Astrocyte of the cerebellum (primary cell): ENCODE results near the gene SPATA31D4.

Experiments used
- DNase-seq: peaks from one replicate; pipeline ENCODE4 v3.0.0-alpha.2; 2011; ENCODE audit warnings: low read depth
- H3K4me3 ChIP-seq: 2 replicates; pipeline ENCODE4 v1.5.1; 2011; ENCODE audit warnings: mild to moderate bottlenecking, low read depth, low read length, moderate library complexity
- in situ Hi-C: cut with HindIII; loops from 2 replicates; pipeline ENCODE4 v1.10.0; 2017; ENCODE audit warnings: low sequenced_read_pairs
- TF ChIP-seq, protein P1 (sequence below): IDR thresholded peaks from 2 replicates; pipeline ENCODE4 v1.5.1; 2012; ENCODE audit warnings: low read length, low read depth, moderate library complexity, mild to moderate bottlenecking; ENCODE audit errors: missing control alignments

Gene SPATA31D4

DNA sequence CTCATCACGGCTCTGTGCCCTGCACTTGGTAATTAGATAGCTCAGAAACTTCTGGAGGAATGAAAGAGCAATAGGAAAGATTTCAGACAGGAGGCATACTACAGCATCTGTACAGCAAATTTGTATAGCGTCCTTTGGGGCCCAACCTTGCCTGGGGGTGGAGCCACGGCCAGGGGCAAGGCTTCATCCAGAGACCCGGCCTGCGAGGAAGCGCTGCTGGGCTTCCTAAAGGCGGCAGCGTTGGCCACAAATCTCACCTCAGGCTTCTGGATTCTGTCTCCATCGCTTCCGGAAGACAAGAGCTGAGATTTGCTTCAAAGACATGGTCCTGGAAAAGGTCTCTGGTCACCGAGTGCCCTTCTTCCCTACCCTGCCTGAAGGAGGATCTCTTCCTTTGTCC lies 48.1 kb downstream of the SPATA31D4 start:
- in situ Hi-C loops = loop anchor here (25.0 kb wide), 1 partner anchor 89 kb away; no protein-coding TSS in a partner anchor
- DNase-seq = no peak
- H3K4me3 ChIP-seq = no peak overlapping the region
- TF ChIP-seq, protein P1, sequence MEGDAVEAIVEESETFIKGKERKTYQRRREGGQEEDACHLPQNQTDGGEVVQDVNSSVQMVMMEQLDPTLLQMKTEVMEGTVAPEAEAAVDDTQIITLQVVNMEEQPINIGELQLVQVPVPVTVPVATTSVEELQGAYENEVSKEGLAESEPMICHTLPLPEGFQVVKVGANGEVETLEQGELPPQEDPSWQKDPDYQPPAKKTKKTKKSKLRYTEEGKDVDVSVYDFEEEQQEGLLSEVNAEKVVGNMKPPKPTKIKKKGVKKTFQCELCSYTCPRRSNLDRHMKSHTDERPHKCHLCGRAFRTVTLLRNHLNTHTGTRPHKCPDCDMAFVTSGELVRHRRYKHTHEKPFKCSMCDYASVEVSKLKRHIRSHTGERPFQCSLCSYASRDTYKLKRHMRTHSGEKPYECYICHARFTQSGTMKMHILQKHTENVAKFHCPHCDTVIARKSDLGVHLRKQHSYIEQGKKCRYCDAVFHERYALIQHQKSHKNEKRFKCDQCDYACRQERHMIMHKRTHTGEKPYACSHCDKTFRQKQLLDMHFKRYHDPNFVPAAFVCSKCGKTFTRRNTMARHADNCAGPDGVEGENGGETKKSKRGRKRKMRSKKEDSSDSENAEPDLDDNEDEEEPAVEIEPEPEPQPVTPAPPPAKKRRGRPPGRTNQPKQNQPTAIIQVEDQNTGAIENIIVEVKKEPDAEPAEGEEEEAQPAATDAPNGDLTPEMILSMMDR = no peak

DNA sequence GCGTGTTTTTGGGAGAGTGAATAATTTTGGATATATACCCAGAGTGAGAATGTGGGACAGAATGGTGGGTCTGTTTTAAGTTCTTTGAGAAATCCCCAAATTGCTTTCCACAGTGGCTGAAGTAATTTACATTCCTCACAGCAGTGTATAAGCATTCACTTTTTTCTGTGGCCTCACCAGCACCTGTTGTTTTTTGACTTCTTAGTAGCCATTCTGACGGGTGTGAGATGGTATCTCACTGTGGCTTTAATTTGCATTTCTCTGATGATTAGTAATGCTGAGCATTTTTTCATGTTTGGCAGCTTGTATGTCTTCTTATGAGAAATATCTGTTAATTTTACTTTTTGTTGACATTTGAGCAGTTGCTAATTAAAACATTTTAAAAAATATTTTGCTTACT lies 51.0 kb downstream of the SPATA31D4 start:
- H3K4me3 ChIP-seq = no peak overlapping the region
- TF ChIP-seq, protein P1 = no peak
- DNase-seq = peak; percentile 6
- in situ Hi-C loops = loop anchor here (25.0 kb wide), 1 partner anchor 92 kb away; no protein-coding TSS in a partner anchor

DNA sequence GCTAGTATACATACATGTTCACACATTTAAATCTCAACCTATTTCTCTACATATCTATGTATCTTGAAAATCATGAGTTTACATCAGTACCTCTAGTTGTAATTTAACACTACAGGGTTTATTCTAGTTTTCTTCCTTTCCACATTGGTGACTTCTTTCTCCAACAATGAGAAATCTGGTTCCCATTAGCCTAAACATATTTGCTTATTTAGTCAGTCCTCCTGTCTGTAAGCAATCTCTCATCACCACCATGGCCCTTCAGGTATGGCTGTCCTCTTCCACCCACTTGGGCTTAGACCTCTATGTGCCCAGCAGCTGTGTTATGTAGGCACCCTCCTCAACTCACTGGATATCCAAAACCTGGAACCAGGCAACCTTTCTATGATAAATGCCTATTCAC lies 52.3 kb downstream of the SPATA31D4 start:
- DNase-seq = no peak
- TF ChIP-seq, protein P1 = no peak
- no peak overlapping the region for H3K4me3 ChIP-seq
- in situ Hi-C loops = loop anchor here (25.0 kb wide), 1 partner anchor 93 kb away; no protein-coding TSS in a partner anchor

DNA sequence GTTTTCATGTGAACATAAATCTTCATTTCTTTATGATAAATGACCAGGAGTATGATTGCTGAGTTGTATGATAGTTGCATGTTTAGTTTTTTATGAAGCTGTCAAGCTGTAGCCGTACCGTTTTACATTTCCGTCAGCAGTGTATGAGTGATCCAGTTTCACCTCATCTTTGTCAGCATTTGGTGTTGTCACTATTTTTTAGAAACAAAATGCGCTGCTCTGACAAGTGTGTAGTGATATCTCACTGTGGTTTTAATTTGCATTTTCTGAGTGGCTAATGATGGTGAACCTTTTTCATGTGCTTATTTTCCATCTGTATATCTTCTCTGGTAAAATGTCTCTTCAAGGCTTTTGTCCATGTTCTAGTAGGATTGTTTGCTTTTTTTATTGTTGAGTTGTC lies 53.7 kb downstream of the SPATA31D4 start:
- TF ChIP-seq, protein P1 = no peak
- no peak overlapping the region for H3K4me3 ChIP-seq
- in situ Hi-C loops = loop anchor here (25.0 kb wide), 1 partner anchor 95 kb away; no protein-coding TSS in a partner anchor
- no peak for DNase-seq
